Fibroblast of lung (primary cell): ENCODE measurements around the gene USP4. TPM values are rescaled to one million over a fixed set of nuclear protein-coding genes. Genes with fewer than 3 reads are reported as not detected.
A peak's percentile ranks its signal among the peaks of the same experiment; 100 is the strongest.

ENCODE experiments used
- DNase-seq, 2 donors: peaks; one replicate each; pipeline versions ENCODE4 v3.0.0 to v3.0.0-alpha.2; 2010; ENCODE audit warnings: low read depth in 2 of 2
- H2AFZ ChIP-seq: 2 replicates; pipeline ENCODE4 v1.5.1; 2012; ENCODE audit warnings: low read length, control low read depth, inconsistent platforms
- H3K27ac ChIP-seq: 2 replicates; pipeline ENCODE4 v1.5.1; 2011; ENCODE audit warnings: low read length, control low read depth; ENCODE audit not compliant: insufficient read depth
- H3K27me3 ChIP-seq: 2 replicates; pipeline ENCODE4 v1.5.1; 2011; ENCODE audit warnings: mild to moderate bottlenecking, low read length; ENCODE audit not compliant: control insufficient read depth, insufficient read depth
- H3K36me3 ChIP-seq: 2 replicates; pipeline ENCODE4 v1.5.1; 2011; ENCODE audit warnings: low read length; ENCODE audit not compliant: control insufficient read depth, insufficient read depth
- H3K4me1 ChIP-seq: 2 replicates; pipeline ENCODE4 v1.5.1; 2011; ENCODE audit warnings: low read length; ENCODE audit not compliant: control insufficient read depth, insufficient read depth; ENCODE audit errors: extremely low read depth
- H3K4me2 ChIP-seq: 2 replicates; pipeline ENCODE4 v1.5.1; 2011; ENCODE audit warnings: low read length, control low read depth; ENCODE audit not compliant: insufficient read depth; ENCODE audit errors: extremely low read depth
- H3K4me3 ChIP-seq, 4 experiments: fragments of 200-600 bp in 1 of 4; sonication (generic) in 1 of 4; replicated peaks in 1 of 4; 2 replicates each; pipeline ENCODE4 v1.5.1; 2011 to 2016; ENCODE audit warnings: low read length in 4 of 4, low read depth in 3 of 4, mild to moderate bottlenecking in 3 of 4, control low read depth in 2 of 4, inconsistent platforms in 1 of 4, mixed read lengths in 1 of 4; ENCODE audit not compliant: insufficient read depth in 1 of 4; ENCODE audit errors: control extremely low read depth in 1 of 4
- H3K79me2 ChIP-seq: 2 replicates; pipeline ENCODE4 v1.5.1; 2012; ENCODE audit warnings: mild to moderate bottlenecking, low read length, inconsistent platforms; ENCODE audit not compliant: control insufficient read depth, insufficient read depth
- H3K9ac ChIP-seq: 2 replicates; pipeline ENCODE4 v1.5.1; 2011; ENCODE audit warnings: mild to moderate bottlenecking, low read length, control low read depth; ENCODE audit not compliant: insufficient read depth
- H3K9me3 ChIP-seq: 2 replicates; pipeline ENCODE4 v1.5.1; 2012; ENCODE audit warnings: low read depth, low read length; ENCODE audit not compliant: control insufficient read depth, insufficient read depth
- H4K20me1 ChIP-seq: 2 replicates; pipeline ENCODE4 v1.5.1; 2011; ENCODE audit warnings: low read length; ENCODE audit not compliant: control insufficient read depth, insufficient read depth; ENCODE audit errors: extremely low read depth
- EZH2 ChIP-seq: IDR thresholded peaks from 2 replicates; pipeline ENCODE4 v1.5.1; 2012; ENCODE audit warnings: low read length, control low read depth, mild to moderate bottlenecking; ENCODE audit errors: missing control alignments
- polyA plus RNA-seq, 2 donors: library from polyadenylated mRNA; depleted of rRNA in 1 of 2; stranded (reverse) in 1 of 2; unstranded in 1 of 2; fragments of >200 nt; gene quantifications; 2 replicates each; pipeline ENCODE4 v1.2.1, GENCODE V29; 2011 to 2012; ENCODE audit warnings: missing spikeins in 1 of 2
- total RNA-seq: library from RNA; depleted of rRNA; stranded (reverse); fragments of >200 nt; gene quantifications from 2 replicates; pipeline ENCODE4 v1.2.1, GENCODE V29; 2014
- TF ChIP-seq, protein P1 (sequence below), 2 donors: IDR thresholded peaks in 1 of 2; conservative IDR thresholded peaks in 1 of 2; 1 replicate in 1 of 2; 2 replicates in 1 of 2; pipeline ENCODE4 v1.5.1; 2011 to 2012; ENCODE audit warnings: low read length in 2 of 2, control low read depth in 1 of 2, inconsistent platforms in 1 of 2, low read depth in 1 of 2, mild to moderate bottlenecking in 1 of 2

Gene USP4
- total and polyA plus RNA-seq, 2 donors (not counting 1 experiment from before 2014, with no cell fraction given): 28.7 to 47.1 TPM

DNA sequence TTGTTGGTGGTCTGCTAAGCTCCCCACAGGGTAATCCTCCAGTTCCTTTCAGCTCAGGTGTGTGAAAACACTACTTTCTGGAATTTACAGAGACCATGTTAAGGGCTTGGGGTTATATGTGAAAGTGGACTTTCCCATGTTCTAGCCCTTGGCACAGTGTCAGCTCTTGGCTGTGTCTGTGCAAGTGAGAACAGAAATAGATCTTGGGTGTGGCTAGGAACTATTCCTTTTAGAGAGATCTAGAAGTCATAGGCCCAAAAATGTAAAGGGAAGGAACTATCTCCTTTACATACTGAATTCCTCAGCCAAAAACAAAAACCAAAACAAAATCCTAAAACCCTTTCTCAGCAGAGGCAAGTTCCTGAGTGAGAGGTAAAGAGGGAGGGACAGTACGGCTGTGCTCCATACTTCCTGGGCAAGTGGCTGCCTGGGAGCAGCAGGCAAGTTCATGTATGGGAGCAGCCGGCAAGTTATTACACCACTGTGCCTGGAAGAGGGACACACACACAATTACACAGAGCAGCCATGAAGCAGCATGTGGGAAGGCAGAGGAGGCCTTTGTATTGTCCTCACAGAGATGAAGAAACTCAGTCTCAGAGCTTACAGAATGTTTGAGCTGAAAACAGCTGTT lies 43.0 kb downstream of the USP4 start:
- Histone ChIP-seq H4K20me1 (no peaks in the 10 kb centered on the region), H3K9me3 (no peaks in the 10 kb centered on the region), H3K4me3 (no peak overlapping the region), H3K79me2 (no peaks in the 10 kb centered on the region), H3K9ac (no peak overlapping the region), H3K4me2 (no peak overlapping the region), H3K4me1 (peaks cover 3% of the 10 kb centered on the region), H3K27ac (peak overlapping the region; percentile 8), H3K36me3 (peaks cover 29% of the 10 kb centered on the region), H2AFZ (no peak overlapping the region), H3K27me3 (no peaks in the 10 kb centered on the region)
- TF ChIP-seq, protein P1, sequence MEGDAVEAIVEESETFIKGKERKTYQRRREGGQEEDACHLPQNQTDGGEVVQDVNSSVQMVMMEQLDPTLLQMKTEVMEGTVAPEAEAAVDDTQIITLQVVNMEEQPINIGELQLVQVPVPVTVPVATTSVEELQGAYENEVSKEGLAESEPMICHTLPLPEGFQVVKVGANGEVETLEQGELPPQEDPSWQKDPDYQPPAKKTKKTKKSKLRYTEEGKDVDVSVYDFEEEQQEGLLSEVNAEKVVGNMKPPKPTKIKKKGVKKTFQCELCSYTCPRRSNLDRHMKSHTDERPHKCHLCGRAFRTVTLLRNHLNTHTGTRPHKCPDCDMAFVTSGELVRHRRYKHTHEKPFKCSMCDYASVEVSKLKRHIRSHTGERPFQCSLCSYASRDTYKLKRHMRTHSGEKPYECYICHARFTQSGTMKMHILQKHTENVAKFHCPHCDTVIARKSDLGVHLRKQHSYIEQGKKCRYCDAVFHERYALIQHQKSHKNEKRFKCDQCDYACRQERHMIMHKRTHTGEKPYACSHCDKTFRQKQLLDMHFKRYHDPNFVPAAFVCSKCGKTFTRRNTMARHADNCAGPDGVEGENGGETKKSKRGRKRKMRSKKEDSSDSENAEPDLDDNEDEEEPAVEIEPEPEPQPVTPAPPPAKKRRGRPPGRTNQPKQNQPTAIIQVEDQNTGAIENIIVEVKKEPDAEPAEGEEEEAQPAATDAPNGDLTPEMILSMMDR (conservative IDR thresholded peaks at IDR 0.05 in 1 of 2, IDR thresholded peaks at IDR 0.05 in 1 of 2; ENCODE audit: low read depth in 1 of 2, low read length in 2 of 2): no peak
- TF ChIP-seq EZH2: no peak
- DNase-seq: peak in 1 of 2 donors; percentile 49

DNA sequence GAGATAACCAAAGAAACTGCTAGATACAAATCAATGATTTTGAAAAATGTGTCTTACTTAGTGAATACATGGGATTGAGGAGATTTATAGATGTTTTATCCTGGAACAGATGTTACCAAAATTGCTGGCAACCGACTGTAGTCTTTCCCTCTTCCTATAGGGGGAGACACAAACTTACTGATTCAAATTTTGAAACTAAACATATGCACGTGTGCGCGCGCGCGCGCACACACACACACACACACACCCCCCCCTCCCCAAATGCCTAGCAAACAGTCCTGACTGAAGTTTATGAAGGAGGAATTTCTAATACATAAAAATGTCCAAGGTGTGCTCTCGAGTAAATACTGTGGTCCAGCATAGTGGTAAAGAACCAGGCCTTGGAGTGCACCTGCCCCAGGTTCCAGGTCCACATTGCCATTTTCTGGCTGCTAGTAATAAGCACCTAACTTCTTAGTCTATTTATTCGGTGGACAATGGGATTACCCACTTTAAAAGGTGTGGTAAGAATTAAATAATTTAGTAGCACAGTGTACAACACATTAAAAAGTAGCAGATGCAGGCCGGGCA lies 44.3 kb downstream of the USP4 start:
- peak; percentile 20 to 54 for DNase-seq
- no peak for TF ChIP-seq EZH2
- TF ChIP-seq, protein P1 (conservative IDR thresholded peaks at IDR 0.05 in 1 of 2, IDR thresholded peaks at IDR 0.05 in 1 of 2; ENCODE audit: low read depth in 1 of 2, low read length in 2 of 2): peak; percentile 58 to 67
- Histone ChIP-seq H3K36me3 (peaks cover 22% of the 10 kb centered on the region), H3K9ac (no peak overlapping the region), H4K20me1 (no peaks in the 10 kb centered on the region), H3K4me2 (no peak overlapping the region), H3K4me1 (peaks cover 3% of the 10 kb centered on the region), H3K9me3 (no peaks in the 10 kb centered on the region), H3K79me2 (no peaks in the 10 kb centered on the region), H3K27ac (no peak overlapping the region), H3K27me3 (no peaks in the 10 kb centered on the region), H3K4me3 (no peak overlapping the region), H2AFZ (no peak overlapping the region)

GRCh38 chr3:49294343-49294742 lies 45.5 kb downstream of the USP4 start:
- H3K27ac ChIP-seq: no peak overlapping the region
- no peaks in the 10 kb centered on the region for H4K20me1 ChIP-seq
- H3K9me3 ChIP-seq: no peaks in the 10 kb centered on the region
- H3K9ac ChIP-seq: no peak overlapping the region
- no peak for TF ChIP-seq EZH2
- TF ChIP-seq, protein P1 (conservative IDR thresholded peaks at IDR 0.05 in 1 of 2, IDR thresholded peaks at IDR 0.05 in 1 of 2; ENCODE audit: low read depth in 1 of 2, low read length in 2 of 2): no peak
- DNase-seq: no peak
- H3K4me2 ChIP-seq: no peak overlapping the region
- no peak overlapping the region for H3K4me3 ChIP-seq
- peaks cover 17% of the 10 kb centered on the region for H3K36me3 ChIP-seq
- no peaks in the 10 kb centered on the region for H3K27me3 ChIP-seq
- H3K4me1 ChIP-seq: peaks cover 3% of the 10 kb centered on the region
- no peak overlapping the region for H2AFZ ChIP-seq
- H3K79me2 ChIP-seq: no peaks in the 10 kb centered on the region
